Measurements from ENCODE around the gene JADE3.

JADE3 gene

GRCh38 chrX:46912098-46912602 is at the start of gene JADE3:
Gene JADE3 (plus strand): TSS chrX:46912421. CDS start chrX:46984895, 72,474 bp downstream.
- no peak for TF ChIP-seq POLR2A (IDR thresholded peaks at IDR 0.05; ENCODE audit: low read length)
- TF ChIP-seq GATA1 (IDR thresholded peaks at IDR 0.05; ENCODE audit: low read depth, low read length): no peak

GRCh38 chrX:46863072-46863471 is 49.1 kb upstream of the JADE3 start:
- no peak for TF ChIP-seq POLR2A (IDR thresholded peaks at IDR 0.05; ENCODE audit: low read length)
- no peak for TF ChIP-seq GATA1 (IDR thresholded peaks at IDR 0.05; ENCODE audit: low read depth, low read length)
- DNase-seq: no peak

More at GRCh38 chrX:46912098-46912602, at the start of gene JADE3:
- DNase-seq: peak; percentile 49 to 57

- no peak for TF ChIP-seq POLR2A (IDR thresholded peaks at IDR 0.05; ENCODE audit: low read length)
- no peak for TF ChIP-seq GATA1 (IDR thresholded peaks at IDR 0.05; ENCODE audit: low read depth, low read length)
These were observed 47.6 kb upstream of the JADE3 start for GRCh38 chrX:46864606-46865005.

GRCh38 chrX:46865281-46865680 is 46.9 kb upstream of the JADE3 start:
- DNase-seq: no peak
- TF ChIP-seq POLR2A (IDR thresholded peaks at IDR 0.05; ENCODE audit: low read length) (no peak), GATA1 (IDR thresholded peaks at IDR 0.05; ENCODE audit: low read depth, low read length) (no peak)

More at GRCh38 chrX:46864606-46865005, 47.6 kb upstream of the JADE3 start:
- DNase-seq: no peak

- DNase-seq: no peak
- TF ChIP-seq GATA1 (IDR thresholded peaks at IDR 0.05; ENCODE audit: low read depth, low read length) (no peak), POLR2A (IDR thresholded peaks at IDR 0.05; ENCODE audit: low read length) (no peak)
These were observed 45.5 kb upstream of the JADE3 start for GRCh38 chrX:46866726-46867125.

- no peak for DNase-seq
- TF ChIP-seq POLR2A (IDR thresholded peaks at IDR 0.05; ENCODE audit: low read length): no peak
- TF ChIP-seq GATA1 (IDR thresholded peaks at IDR 0.05; ENCODE audit: low read depth, low read length): no peak
These were observed 38.5 kb upstream of the JADE3 start for GRCh38 chrX:46873746-46874145.

GRCh38 chrX:46876901-46877300 is 35.3 kb upstream of the JADE3 start:
- no peak for DNase-seq
- TF ChIP-seq GATA1 (IDR thresholded peaks at IDR 0.05; ENCODE audit: low read depth, low read length) (no peak), POLR2A (IDR thresholded peaks at IDR 0.05; ENCODE audit: low read length) (no peak)

- no peak for TF ChIP-seq POLR2A (IDR thresholded peaks at IDR 0.05; ENCODE audit: low read length)
- DNase-seq: no peak
These were observed 30.0 kb upstream of the JADE3 start for GRCh38 chrX:46882266-46882665.

GRCh38 chrX:46884799-46885198 is 27.4 kb upstream of the JADE3 start:
- TF ChIP-seq GATA1 (IDR thresholded peaks at IDR 0.05; ENCODE audit: low read depth, low read length): no peak
- TF ChIP-seq POLR2A (IDR thresholded peaks at IDR 0.05; ENCODE audit: low read length): no peak
- no peak for DNase-seq

- TF ChIP-seq POLR2A (IDR thresholded peaks at IDR 0.05; ENCODE audit: low read length) (no peak), GATA1 (IDR thresholded peaks at IDR 0.05; ENCODE audit: low read depth, low read length) (no peak)
These were observed 14.0 kb upstream of the JADE3 start for GRCh38 chrX:46898207-46898606.

GRCh38 chrX:46903458-46904242 is 8.6 kb upstream of the JADE3 start:
- peak; percentile 57 to 61 for DNase-seq

More at GRCh38 chrX:46898207-46898606, 14.0 kb upstream of the JADE3 start:
- no peak for DNase-seq

GRCh38 chrX:46904626-46905025 is 7.6 kb upstream of the JADE3 start:
- no peak for DNase-seq
- TF ChIP-seq POLR2A (IDR thresholded peaks at IDR 0.05; ENCODE audit: low read length) (no peak), GATA1 (IDR thresholded peaks at IDR 0.05; ENCODE audit: low read depth, low read length) (no peak)

More at GRCh38 chrX:46903458-46904242, 8.6 kb upstream of the JADE3 start:
- TF ChIP-seq GATA1 (IDR thresholded peaks at IDR 0.05; ENCODE audit: low read depth, low read length) (no peak), POLR2A (IDR thresholded peaks at IDR 0.05; ENCODE audit: low read length) (no peak)

GRCh38 chrX:46910415-46910814 is 1.8 kb upstream of the JADE3 start:
- no peak for DNase-seq
- TF ChIP-seq GATA1 (IDR thresholded peaks at IDR 0.05; ENCODE audit: low read depth, low read length) (no peak), POLR2A (IDR thresholded peaks at IDR 0.05; ENCODE audit: low read length) (no peak)

GRCh38 chrX:46912603-46913491 is 626 bp downstream of the JADE3 start:
- DNase-seq: peak; percentile 54 to 61

More at GRCh38 chrX:46912603-46913491, 626 bp downstream of the JADE3 start:
- TF ChIP-seq GATA1 (IDR thresholded peaks at IDR 0.05; ENCODE audit: low read depth, low read length): no peak

Data from erythroblast (primary cell).